HG02973 (cell line): Measurements from ENCODE around the gene GADL1.
A peak's percentile ranks its signal among the peaks of the same experiment; 100 is the strongest.

Source experiments
- ATAC-seq: cut with Tn5 transposase; IDR thresholded peaks from one replicate; pipeline ENCODE4 v1.9.1; 2021; ENCODE audit warnings: moderate library complexity; ENCODE audit not compliant: unreplicated experiment

GADL1 gene

DNA sequence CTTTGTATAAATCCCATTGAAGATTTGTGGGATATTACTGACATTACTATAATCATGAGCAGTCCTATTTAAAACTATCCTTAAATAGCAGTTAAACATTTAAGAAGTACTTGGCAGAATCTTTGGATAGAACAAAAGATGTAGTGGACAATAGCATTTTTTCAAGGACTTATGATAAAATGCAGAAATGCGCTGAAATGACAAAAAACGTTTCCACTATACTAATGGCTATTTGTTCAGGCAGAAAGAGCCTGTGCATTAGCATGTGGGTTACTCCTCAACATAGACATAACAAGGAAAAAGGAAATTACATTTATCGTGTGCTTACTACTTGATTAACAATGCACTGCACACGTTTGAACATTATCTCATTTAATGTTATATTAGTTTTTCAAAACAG is 80.7 kb downstream of the GADL1 start:
- ATAC-seq = no peak

DNA sequence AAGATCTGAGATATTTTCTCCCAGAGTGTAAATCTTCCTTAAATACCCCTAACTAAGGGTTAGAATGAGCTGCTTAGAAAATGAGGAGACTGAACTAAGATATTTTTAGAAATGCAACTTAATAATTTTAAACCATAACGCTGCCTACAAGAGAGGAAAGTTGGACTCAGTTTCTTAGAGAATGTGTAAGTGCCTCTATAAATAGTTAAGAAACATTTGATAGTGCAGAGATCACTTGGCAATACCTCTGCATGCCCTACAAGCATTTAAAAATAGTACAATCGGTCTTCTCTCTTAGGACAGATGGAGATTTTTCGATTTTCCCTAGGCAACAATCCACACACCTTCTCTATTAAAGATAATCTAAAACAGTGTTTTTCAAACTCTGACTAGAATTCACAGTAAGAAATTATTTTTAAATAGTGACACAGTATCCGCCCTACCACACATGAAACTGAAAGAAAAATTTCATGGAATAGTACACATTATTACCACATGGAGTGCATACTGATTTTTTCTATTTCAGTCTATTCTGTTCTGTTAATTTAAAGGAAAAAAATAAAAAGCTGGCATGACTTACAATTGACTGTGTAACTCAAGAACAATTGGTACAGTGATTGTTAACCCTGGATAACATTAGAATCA is 83.2 kb downstream of the GADL1 start:
- no peak for ATAC-seq

DNA sequence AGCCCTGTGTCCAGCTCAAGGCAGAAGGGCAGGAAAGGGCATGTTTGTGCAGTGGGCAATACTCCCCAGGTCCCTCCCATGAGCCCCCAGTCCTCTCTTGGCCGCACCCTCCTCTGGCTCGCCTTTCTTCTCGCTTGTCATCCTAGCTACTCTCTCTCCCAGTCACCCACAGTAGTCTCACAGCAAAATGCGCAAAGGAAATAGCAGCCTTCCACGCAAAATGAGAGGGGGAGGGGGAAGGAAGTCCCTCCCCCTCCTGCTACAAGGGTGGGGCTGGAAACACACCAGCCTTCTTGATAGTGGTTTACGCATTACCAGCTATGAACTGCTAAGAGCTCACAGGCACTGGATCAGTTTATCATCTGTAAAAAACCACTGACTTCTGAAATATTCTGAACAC is 83.8 kb downstream of the GADL1 start:
- ATAC-seq = no peak

DNA sequence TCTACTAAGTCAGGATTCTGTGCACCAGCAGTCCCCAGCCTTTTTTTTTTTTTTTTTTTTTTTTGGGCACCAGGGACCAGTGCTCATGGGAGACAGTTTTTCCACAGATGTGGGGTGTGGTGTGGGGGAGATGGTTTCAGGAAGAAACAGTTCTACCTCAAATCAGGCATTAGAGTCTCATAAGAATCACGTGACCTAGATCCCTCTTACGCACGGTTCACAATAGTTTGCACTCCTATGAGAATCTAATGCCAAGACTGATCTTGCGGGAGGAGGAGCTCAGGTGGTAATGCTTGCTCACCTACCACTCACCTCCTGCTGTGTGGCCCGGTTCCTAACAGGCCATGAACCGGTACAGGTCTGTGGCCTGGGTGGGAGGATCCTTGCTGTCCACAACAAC is 88.8 kb downstream of the GADL1 start:
- no peak for ATAC-seq

DNA sequence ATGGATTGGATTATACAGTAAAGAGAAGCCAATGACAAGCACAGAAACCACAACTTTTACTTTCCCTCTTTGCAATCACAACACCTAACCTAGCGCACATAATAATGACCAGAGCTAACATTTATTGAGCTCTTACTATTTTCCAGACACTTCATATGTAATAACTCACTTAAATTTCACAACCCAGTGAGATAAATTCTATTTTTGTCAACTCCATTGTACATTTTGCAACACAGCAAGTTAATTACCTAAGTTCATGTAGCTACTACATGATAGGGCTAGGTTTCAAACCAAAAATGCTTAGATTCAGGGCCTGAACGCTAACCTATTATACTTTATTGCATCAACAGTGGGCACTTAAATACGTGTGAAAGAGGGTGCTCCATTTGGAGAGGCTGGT is 89.5 kb downstream of the GADL1 start:
- no peak for ATAC-seq

DNA sequence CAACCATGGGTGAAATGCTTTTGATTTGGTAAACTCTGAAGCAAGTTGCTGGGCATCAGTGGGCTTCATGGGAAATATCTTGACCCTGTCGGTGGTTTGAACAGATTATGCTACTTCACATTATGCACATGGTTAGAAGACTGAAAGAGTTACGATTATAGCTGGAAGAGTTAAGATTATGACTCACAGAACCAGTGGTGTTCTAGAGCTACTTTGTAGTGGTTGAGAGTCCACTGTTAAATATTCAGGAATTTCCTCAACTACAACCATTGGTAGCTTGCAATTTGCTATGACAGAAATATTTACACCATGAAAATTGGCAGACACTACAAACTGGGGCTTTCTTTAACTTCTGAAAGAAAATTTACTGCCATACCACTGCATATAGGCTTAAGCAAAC is 99.3 kb downstream of the GADL1 start:
- no peak for ATAC-seq

DNA sequence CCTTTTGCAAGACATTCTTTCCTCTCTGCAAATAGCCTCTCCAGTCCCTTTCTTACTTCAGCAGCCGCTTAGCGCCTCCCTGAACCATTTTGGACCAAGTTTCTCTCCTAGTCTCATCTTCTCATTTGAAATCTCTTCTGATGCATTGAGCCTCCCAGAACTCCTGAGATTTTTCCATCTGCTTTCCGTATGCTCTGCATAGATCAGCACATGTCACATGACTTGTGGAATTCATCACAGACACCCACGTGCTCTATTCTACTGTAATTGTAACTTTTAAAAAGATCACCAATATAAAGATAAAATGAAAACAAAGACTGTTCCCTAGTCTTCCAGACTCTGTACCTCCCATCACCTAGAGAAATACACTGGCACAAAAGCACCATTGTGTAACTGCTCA is 100.7 kb downstream of the GADL1 start:
- ATAC-seq = no peak

DNA sequence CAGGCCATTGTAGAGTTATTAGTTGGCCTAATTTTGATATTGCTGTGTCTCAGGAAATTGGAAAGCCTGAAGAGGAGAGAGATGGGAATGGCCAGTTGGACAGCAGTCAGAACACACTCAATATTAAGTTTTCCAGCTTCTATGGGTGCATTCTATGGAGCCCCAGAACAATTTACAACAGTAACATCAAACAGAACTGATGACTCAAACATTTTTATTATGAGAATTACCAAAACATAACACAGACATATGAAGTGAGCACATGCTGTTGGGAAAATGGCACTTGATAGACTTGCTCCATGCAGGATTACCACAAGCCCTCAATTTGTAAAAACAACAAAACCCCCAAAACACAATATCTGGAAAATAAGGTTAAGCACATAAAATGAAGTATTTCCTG is 104.3 kb downstream of the GADL1 start:
- ATAC-seq = no peak

DNA sequence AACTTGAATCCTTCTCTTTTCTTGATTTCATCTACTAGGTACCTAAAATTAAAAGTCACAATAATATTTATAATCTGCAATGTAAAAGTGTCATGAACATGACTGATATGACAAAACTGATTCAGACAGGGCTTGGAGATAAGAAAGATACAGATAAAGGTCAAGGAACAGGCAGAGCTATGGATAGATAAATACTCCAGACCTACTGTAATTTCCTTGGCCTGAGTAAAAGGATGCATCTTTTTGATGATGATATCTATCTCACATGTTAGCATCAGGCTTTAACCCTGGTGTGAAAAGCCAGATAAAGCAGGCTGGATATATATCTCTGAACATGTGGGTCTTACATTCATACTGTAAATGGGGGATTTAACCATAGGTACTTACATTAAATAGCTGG is 108.1 kb downstream of the GADL1 start:
- no peak for ATAC-seq

DNA sequence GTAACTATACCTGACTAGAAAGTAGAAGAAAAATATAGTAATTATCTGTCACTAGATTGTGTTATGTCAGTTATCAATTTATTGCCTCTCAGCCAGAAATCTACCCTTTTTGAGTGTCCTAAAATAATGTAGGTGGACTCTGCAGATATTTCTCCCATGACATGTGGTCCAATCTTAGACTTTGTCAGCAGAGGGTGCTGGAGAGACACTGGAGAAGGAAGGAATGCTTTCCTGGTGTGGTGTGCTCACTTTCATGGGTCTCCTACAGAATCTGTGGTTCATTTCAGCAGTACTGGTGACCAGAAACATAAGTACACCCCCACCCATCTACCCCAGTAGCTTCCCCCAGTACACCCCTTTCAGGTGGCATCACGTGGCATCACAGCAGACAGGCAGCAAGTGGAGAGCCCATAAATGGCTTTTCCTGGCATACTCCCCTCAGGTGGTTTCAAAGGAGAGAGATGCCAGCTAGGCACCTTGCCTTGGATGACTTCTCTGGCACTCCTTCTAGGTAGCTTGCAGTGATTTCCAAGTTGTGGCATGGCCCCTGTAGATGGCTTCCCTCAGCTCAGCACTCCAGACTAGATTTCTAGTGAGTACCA is 114.7 kb downstream of the GADL1 start:
- ATAC-seq = no peak

DNA sequence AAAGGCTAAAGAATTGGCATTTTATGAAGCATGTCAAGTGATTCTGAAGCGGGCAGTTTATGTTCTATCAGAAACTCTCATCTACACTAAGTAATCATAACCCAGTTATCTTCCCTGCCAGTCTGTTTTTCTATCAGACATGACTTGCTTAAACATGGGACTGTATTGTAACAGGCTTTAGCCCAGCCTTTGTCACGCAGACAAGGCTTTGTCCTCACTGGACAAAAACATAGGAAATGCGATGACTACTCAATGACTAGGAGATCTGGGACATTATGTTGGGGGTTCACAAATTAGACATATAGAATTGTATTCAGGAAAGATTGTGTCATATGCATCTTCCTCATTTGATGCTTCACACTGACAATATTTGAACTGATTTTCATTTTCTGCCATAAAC is 115.5 kb downstream of the GADL1 start:
- ATAC-seq = no peak

DNA sequence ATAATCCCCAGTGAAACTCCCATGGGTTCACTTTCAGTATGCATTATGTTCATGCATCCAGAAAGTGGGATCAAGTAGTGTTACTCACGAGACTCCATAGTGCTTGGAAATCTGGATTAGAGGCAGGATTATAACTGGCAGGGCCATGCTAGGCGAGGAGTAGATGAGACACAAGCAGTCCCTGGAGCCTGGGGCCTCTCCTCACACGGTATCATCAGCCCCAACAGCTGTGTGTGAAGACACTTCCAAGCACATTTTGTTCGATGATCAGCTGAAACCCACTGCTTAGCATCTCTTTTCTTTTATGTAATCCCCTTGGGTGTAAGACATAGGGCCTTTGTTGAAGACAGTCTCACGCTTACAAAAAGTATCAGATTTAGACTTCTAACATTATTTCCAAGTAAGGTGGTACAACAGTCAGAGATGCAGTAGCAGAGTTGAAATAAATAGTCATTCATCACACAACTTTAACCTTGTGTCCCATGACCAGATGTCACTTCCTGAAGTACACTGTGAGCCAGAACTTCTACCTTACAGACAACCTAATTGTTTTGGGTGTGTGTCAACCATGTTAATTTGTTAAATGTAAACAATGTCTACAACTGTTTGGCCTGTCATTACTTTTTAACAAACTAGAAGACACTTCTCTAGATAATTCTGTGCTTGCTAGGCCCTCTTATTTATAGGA is 116.9 kb downstream of the GADL1 start:
- no peak for ATAC-seq

DNA sequence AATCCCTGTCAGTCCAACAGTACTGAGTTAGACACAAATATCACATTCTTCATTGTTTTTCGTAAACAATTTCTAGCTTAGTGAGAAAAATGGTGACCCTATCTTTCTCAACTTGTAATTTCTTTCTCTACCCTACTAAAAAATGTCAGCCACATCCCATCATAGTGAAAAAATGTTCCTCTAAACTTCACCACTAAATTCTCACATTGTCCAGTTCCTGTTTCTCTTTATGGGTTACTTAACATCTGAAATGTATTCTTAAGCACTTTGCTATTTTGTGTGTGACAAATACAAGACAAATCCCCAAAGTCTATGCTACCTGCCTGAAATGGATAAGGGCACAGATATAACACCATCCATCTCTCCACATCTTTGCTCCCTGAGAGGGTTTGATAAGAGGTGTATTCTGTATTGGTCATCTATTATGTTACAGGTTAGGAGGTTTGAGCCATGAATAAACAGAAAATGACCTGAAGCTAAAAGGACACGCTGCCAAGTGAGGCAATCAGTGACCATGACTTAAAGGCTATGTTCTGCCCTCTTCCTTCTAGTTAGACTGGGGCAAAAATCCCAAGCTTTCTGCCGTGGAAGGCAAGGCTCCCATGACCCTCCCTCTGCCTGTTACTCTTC is 118.2 kb downstream of the GADL1 start:
- no peak for ATAC-seq

DNA sequence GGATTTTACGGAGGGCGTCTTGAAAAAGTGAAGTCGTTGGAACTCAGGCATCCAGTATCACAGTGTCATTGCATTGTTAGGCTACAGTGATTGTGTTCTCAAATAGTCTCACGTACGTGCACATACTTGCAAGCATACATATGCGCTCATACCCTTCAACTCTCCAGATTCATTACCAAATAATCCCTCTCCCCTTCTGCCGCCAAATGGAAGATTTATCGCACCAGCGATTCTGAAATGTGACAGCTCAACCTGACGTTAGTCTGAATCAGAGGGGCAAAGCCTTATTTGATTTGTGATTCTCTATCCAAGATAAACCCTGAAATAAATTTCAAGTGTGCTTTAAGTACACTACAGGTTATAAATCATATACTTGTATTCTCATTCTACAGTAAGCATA is 119.4 kb downstream of the GADL1 start:
- ATAC-seq = no peak

DNA sequence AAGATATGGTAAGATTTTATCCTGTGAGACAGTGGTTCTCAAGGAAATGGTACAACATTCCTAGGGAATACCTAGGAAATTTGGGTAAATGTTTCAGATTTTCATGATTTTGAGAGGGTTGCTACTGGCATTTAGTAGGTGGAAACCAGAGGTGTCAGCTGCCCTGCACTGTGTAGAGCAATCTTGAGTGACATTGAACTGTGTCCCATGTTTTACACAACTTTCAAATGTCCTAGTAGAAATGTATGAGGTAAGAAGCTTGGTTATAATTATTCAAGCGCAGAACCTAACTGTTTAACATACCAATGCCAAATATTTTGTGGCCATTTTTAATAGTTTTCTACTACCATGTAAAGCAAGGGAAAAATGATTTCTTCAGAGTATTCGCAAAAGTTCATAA is 120.4 kb downstream of the GADL1 start:
- no peak for ATAC-seq

DNA sequence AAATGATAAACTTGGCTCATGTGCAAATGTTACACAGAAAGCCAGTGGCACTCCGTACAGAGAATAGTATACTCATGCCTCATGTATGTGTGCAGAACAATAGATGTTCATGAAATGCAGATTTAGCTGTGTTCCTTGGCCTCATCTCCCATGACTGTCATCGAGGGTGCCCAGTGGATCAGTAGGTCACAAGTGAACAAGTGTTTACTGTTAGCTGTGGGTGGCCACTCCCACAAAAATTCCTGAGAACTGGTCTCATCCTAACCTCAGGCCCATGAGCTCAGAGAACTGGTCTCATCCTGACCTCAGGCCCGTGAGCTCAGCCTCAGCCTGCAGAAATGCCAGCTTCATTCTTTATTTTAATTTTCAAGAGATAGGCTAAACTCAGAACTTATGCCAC is 124.1 kb downstream of the GADL1 start:
- no peak for ATAC-seq

DNA sequence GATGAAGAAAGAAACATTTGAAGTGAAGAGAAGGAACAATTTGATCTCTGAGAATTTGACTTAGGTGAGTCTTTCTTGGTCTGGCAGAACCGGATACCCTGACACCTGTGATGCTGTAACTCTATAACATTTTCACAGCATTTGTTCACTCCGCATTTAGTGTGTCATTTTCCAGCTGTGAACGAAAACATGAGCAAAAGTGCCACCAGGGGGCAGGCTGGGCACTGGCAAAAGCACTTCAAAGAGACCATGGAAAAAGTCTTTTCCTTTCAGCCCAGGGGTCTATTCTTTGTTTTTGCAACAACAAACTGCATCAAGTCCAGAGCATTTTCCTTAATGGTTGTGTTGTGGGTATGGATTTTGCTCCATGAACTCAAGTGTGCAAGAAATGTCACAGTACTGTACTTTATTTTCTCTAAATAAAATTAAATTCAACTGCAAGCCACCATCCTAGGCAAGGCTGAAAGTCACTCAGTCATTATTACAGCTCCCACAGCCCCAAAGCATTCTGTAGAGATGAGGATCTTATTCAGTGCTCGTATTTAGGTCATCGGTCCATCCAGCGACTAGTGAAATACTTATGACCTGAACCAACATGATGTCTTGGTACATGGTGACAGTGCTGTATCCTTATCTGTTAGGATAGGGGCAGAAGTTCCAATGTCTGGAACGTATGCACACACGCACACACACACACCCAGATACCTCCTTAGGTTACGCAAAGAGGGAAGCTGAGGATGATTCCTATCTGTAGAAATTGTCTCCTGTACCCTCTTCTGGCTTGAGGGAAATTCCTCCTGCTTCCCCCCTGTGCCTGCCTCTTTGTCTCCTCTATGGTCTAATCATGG is 125.5 kb downstream of the GADL1 start:
- peak; percentile 66 for ATAC-seq

DNA sequence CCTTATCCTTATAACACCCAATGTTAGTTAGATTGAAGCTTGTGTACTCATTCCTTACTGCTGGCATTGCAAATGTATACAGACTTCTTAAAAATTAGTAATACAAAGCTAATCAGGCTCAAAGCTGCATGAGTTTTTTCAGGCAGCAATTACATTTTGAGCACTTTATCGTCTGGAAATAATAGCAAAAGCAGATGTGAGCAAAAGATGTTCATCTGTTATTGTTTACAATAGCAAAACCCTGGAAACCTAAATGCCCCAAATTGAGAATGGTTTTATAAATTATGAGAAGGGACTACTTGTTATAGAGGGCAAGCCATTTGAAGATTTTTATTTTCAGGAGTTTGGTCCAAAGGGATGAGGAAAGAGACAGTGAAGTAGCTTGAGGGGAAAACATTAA is 126.4 kb downstream of the GADL1 start:
- ATAC-seq = no peak

DNA sequence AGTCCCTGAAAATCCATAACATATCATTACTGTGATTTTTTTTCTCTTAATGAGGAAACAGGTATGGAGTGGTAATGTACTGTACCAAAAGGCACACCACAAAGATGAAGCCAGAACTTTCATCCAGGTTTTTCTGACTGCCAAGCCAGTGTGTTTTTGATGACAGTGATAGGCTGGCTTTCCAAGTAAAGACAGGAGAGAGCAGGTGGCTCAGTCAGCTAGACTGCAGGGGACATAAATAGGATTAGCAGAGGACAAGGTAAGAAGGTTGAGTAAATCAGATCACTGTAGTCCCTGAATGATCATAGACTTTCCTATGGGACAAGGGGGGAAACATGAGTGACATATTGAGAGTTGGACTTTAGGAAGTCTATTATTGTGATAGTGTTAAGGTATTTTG is 127.9 kb downstream of the GADL1 start:
- no peak for ATAC-seq

DNA sequence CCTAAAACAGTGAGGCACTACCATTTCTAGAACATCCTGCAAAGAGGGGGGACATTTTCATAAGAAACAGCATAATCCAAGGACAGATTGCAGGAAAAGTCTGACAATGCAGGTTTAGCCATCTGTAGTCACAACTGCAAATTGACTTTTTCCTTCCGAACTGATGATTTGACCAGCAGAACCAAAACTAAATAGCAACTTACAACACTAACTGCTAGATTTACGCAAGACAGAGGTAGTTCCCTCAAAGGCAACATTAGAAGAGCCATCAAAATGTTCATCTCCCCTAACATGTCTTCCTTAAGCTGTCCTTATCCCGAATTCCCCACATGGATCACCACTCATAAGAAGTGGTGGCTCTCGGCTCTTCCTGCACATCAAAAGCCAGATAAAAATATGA is 129.6 kb downstream of the GADL1 start:
- no peak for ATAC-seq

DNA sequence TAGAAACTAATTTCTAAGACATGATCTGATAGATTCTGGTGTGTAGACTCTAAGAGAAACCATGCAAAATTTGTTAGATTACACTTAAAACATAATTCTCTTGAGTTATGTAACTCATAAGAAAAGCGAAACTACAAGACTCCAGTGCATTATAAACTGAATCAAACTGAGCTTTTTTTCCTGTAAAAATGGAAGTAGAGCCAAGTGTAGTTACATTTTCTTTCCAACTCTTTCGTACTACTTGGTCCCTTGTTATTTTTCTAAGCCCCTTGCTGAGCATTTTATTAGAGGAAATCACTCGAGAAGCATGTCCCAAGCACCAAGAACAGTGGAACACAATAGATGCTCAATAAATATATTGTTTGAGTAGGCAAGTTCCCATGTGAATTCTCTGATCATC is 130.2 kb downstream of the GADL1 start:
- ATAC-seq = no peak
